Measurements from ENCODE around the gene NEDD4L.

Gene NEDD4L

DNA sequence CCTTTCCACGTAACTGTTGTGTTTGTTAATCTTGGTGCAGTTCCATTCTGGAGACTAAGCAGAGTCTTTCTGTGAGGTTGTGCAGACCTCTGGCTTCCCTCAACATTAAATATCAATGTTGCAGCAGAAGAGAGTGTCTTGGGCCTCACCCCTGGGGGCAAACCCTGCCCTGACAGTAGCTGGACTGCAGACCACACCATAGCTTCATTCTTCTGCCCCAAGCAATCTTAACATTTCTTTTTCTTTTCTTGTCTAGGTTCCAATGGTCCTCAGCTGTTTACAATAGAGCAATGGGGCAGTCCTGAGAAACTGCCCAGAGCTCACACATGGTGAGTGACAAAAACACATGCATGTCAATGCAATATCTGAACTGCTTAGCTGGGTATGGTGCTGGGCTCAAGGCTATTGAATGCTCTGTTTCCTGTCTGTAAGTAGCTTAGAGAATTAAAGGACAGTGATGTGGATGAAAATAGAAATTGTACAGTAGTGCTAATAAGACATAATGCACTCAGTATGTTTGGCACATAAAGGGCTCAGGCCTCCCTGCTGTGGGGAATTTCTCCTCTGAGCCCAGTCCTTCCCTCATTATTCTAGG is 347.3 kb downstream of the NEDD4L start:
- no peak for DNase-seq

DNA sequence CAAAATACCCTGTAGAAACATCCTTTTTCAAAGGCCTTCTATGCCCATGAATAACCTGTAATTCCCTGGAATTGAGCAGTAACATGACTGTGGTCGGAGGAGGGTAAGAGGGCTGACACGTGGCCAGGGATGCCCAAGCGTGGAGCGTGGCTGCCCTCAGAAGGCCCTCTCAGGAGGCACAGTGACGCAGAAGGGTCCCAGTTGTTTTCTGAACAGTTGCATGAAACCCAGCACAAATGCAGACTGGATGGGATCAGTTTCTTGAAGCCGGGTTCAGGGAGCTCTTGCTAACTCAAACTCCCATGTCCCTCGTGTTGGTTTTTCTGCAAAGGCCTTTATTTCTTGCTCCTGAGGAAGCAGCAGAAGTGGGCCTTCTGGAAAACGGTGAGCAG is 347.9 kb downstream of the NEDD4L start:
- no peak for DNase-seq

DNA sequence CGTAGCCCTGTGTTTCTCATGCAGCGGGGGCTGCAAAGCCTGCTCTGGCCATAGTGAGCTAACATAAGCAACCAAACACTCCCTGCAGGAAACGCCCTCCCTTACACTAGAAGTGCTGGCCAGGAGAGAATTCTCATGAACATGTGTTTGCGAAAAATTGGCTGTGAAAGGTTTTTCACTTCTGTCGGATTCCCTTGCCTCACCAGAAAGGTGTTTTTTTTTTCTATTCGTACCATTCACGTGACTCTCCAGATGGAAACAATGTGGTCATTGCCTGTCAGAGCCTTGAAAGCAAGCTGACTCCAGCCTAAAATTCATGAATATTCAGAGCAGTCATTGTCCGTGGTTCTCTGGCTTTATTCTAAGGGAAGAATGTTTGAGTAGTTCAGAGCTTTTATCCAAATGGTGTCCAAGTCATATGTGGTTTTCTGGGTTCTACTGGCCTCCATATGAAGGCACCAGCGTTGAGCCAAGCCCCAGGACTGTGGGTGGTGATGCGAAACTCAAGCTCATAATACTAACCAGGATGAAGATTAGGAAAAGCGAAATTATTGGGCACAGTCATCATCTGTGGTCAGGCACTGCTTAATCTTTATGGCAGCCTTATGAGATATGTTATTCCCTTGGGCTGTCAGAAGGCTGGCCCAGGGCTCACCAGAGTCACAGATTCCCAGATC is 348.4 kb downstream of the NEDD4L start:
- no peak for DNase-seq

DNA sequence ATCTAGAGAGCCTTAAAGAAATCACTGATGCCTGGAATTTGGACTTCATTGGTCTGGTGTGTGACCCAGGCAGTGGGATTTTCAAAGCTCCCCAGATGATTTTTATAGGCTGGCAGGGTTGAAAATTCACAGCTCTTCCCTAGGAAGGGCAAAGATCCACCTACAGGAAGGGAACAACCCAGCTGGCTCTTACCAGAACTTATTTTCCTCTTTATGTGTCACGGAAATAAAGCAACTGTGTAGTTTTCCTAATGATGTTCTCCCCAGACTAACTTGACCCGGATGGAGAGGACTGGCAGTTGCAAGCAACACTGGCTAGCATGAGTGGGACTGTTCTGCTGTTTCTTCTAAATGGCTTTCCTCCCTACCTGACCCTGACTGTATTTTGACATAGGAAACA is 349.3 kb downstream of the NEDD4L start:
- DNase-seq: no peak

DNA sequence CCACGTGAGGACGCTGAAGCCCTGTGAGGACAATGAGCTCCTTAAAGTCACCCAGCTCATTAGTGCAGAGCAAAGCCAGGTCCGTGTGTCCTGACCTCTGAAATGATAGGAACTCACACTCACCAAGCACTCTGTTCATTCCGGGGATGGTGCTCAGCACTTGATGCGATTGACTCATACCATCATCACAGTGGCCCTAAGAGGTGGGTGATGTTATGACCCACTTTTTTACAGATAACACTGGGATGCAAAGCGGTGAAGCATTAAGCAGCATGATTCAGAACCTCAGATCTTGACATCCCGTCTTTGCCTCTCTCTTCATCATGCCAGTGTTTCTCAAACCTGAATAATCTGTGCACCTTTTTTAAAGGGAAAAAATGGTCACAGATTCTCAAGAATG is 350.0 kb downstream of the NEDD4L start:
- DNase-seq: no peak

DNA sequence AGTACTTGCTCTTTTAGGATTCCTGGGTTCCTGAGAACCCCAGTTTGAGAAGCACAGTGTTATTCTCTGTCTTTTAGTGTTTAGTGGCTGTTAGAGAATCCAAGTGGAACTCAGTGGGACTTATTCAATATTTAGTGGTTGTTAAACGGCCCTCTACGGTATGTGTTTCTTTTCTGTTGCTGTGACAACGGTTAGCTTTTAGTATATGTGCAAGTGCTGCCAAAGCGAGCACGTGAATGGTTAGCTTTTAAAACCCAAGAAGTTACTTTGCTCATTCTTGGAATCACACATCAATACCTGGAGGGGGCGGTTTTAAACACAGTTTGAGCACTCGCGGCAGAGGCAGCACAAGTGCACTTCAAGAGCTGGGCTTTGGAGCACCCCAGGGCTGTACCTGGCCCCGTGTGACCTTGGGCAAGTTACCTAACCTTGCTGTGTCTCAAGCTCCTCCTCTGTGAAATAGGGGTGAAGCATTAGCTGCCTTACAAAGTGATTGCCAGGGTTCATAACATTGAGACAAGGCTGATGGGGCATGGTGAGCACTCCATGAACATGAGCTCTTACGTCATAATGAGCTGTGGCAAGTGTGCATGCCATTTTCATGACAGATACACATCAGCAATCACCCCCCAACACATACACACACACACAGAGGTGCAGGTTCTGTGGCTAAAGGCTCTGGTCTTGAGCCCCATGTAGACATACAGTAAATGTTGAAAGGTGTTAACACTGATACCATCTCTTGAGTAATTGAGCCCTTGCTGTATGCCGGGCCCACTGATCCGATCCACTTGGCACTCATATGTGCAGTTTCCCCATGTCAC is 350.8 kb downstream of the NEDD4L start:
- DNase-seq: no peak

DNA sequence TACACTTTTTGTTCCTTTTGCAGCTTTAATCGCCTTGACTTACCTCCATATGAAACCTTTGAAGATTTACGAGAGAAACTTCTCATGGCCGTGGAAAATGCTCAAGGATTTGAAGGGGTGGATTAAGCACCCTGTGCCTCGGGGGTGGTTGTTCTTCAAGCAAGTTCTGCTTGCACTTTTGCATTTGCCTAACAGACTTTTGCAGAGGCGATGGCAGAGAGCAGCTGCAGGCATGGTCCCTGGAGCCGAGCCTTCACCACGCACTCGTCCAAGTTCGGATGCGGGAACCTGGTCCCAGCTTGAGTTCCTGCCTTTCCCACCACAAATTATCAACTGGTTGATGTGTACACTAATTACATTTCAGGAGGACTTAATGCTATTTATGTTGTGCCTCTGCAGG is 352.1 kb downstream of the NEDD4L start:
- no peak for DNase-seq

DNA sequence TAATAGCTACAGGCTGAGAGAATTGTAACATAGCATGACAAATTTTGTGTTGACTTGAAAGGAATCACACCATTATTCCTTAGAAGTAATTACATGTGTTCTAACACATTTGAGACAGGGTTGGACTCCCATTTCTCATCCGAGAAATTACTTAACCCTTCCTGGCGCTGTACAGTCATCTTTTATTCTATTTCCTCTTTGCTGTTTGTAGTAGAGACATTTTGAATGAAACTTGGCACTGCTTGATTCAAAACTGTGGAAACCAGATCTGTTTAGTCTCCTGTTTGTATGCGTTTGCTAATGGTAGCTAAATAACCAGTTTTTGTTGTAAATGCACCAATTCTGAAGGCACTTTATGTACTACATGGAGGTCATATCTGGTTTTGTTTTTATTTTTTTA is 352.9 kb downstream of the NEDD4L start:
- DNase-seq: no peak

DNA sequence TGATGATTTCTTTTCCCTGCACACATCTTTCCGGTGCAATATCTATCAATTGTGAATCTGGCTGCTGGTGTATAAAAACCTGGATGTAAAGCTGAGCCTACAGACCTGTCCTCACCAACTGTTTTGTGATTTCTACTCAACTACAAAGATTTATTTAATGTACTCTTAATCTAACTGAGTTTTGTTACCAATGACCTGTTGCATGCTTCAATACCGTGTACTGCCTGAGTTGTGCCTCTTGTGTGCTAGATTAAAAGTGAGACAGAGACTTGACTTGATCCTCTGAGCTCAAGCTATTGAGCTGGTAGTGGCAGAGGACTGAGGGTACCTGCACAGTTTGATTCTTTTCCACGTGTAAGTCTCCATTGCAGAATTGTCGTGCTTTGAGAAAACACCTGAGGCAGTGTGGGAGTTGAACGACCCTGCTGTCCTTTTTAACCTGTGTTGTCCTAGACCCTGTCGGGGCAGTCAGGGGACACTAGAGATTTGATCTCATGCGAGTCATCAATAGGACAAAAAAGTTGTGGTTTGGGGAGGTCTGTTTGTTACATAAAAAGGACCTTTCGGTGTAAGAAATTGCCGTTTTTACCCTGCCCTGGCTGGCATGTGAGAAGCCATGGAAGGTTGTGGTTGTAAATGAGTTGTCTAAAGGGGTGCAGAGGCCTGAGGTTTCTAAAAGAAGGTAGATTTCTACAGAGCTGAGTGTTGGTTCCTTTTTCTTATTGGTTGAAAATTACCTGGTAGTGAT is 353.5 kb downstream of the NEDD4L start:
- DNase-seq: no peak

DNA sequence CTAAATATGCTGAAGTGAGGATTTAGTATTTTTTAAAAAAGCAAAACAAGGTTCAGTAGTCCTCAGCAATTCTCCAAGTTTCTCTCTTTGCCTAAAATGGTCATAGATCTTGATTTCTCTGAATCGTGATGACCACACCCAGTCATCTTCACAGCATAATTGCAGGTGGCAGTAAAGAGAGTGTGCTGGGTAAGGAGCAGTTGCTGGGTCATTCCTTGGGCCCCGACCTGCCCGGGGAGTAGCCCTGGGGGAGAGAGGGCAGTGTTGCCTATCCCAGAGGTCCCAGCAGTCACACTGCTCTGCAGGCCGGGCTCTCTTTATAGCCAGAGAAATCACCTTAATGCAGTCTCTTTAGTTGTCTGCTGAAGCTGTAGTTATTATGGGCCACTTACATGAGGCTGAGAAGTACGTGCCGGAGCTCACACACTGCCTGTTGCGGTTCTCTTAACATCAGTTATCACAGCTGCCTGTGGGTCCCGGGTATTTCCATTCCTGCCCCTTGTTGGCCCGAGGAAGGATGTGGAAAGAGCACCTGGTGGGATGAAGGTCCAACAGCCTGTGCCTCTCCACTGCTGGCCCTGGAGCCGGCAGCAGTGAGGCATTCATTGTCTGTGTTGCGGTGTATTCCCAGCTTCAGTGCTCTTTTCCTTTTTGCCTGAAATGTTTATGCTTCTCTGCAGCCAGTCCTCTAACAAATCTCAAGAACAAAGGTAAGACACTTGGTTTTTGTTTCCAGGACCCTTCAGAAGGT is 354.8 kb downstream of the NEDD4L start:
- DNase-seq: no peak

DNA sequence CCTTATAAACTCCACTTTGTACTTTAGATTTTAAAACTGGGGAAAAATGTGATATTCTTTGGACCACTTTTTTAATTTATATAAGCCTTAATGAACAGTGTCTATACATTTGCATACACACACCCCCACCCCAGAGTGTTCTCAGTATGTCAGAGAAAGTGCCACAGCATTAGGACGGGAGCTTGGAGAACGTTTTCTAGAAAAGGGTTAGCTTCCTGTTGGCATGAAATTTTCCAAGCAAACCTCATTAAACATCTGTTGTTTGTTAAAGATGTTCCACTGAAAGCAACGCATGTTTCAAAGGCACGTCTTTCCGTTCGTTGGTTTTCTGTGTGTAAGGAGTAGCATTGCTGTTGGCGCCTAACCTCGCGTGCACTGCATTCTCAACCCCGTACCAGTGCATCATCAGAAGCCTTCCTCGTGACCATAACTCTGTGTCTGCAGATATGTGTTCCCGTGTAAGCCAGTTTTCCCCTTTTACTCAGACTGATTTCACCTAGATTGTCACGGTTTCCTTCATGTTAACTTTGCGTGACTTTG is 356.4 kb downstream of the NEDD4L start:
- no peak for DNase-seq

DNA sequence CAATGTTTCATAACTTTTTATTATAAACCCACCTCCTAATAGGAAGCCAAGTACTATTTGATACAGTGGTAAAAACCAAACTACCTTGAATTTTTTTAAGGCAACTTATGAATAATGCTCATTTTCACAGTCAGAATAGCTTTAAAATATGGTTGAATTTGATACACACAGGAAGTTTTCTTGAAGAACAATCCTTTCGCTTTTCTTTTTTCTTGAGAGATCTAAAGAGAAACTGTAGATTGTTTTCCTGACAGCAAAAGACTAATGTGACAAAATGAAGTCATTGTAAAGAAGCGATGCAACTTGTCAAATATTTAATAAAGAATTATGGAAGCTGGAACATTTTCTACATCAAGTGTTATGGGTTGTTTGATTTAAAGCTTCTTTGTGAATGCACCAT is 357.2 kb downstream of the NEDD4L start:
- DNase-seq: no peak

DNA sequence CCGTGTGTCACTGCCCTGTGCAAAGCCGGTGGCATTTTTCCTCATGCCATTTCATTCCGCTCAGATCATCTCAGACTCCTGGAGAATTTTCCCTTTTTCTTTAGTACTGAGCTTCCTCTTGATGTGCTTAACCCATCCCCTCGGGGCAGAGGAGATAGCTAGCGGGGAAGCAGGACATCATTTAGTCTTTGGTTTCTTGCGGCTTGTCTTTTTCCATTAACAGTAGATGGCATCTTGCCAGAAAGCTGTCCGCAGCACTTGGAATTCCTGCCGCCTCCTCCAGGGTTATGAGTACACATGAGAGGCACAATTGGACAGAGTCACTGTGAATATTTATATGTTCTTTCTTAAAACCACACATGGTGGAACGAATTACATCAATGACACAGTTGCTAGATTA is 358.2 kb downstream of the NEDD4L start:
- no peak for DNase-seq

DNA sequence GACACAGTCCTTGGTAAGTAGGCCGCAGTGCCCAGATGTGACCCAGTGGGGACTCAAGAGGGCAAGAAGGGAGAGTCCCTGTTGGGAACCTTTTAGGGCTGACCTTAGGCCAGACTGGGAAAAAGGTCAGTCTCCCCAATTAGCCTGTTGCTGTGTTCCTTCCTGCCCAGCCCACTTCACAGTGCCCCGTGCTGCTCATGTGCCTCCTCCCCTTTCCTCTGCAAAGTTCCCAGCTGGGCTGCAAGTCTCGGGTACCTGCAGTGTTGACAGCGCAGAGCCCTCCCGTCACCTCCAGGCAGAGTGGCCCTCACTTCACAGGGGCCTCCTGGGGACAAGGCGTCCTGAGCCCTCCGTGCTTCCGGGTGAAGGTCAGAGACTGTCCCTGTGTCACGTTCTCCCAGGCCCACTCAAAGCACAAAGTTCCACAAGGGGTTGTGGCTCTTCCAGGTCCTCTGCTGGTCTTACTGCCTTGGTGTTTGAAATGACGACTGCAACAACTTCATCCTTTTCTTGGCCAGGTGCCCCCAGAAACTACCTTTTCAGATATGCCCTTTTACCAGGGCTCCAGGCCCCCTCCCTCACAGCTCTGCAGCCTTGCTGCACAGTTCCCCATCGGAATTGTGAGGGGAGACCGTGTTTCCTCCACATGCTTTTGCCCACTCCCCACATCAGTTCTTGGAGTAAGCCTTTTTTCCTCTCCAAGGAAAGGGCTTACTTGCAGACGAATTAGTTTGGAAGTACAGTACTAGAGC is 359.1 kb downstream of the NEDD4L start:
- no peak for DNase-seq

DNA sequence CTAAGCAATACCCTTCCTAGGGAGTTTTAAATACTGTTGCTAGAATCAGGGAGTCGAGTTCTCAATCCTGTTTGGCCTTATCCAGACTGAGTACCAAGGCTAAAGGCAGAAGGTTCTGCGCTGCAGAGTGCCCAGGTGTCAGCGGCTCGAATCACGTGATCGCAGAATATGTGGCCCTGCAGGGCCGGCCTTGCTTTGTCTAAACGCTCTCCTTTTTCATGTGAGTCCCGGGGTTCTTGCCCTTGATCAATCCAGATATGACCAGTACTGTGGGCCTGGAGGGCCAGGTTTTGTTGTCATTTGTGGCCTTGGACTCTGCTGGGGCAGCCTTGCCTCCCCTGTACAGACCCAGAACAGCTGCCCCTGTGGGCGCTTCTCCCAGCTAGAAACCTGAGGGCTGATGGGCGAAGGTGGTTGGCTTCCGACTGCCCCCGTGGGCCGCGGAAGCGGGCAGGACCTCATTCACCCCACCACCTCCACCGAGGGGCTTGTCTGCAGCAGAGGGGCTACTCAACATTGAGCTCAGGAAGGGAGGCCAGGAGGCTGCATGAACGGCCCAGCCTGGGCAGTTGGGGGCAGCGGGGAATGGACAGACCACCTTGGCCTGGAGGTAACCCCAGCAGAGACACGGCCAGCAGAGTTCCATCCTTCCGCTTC is 359.9 kb downstream of the NEDD4L start:
- no peak for DNase-seq

DNA sequence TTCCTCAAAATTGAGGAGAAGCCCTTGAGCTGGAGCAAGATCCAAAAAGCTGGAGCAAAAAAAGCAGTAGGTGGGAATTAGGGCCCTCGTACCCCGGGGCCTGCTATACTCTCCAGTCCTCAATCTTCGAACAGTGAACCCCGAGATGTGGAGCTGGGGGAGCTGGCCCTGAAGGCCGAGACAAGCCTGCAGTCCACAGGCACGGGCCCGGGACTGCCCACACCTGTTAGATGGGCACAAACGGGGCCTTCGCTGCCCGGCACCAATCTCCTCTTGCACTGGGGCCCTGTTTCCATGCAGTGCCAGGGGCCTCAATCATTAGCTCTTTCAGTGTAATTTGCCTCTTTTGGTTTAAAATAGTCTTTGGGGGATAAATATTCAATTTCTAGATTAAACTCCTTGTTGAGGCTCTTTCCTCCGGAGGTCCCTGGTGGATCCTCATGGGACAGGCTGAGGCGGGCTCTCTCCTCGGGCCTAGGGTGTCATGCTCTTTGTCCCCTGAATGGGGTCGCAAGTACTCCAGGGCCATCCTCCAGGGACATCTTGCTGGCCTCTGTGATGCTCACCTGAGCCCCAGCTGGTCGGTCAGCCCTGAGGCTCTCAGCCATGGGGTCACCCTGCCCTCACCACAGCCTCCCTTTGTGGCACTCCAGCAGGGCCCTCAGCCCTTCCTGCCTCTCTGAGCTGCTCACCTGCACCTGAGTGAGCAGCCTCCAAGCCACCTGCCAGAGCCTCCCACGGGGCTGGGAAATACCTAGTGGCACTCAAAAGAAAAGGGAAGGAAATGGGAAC is 361.3 kb downstream of the NEDD4L start:
- no peak for DNase-seq

DNA sequence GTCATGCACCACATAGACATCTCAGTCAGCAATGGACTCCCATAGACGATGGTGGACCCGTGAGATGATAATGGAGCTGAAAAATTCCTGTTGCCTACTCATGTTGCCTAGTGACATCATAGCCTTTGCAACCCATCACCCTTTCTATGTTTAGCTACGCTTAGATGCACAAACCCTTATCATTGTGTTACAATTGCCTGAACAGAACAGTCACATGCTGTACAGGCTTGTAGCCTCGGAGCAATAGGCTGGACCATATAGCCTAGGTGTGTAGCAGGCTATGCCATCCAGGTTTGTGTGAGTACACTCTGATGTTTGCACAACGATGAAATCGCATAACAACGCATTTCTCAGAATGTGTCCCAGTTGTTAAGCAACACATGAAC is 363.2 kb downstream of the NEDD4L start:
- no peak for DNase-seq

DNA sequence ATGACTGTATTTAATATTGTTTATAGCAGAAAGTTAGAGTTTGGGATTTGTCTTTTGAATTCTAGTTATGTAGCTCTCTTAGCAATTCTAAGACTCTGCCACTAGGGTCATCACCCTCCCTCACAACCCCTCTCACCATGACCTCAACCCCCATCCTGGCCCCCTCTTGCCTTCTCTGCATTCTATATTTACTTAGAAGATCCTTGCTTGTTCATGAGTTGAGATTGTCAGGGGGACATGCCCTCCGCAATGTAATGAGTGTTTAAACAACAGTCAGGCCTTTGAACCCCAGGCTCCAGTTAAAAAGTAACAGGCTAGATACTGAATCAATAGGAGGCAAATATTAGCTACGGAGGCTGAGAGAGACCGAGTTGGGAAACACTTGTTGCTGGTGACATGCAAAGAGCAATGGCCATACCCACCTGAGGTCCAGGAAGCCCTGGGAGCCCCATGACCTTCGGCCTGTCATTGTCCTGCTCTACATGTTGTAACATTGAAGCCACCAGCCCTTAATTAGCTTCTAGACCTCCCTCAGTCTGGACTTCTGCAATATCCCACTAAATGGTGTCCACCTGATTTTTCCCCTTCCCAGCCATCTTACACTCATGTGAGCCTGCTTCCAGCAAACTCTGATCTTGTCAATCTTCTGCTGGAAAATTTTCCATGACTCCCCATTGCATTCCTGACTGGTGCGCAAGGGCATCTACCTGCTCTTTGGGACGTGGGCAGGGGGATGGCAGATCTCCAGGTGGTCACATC is 363.8 kb downstream of the NEDD4L start:
- no peak for DNase-seq

DNA sequence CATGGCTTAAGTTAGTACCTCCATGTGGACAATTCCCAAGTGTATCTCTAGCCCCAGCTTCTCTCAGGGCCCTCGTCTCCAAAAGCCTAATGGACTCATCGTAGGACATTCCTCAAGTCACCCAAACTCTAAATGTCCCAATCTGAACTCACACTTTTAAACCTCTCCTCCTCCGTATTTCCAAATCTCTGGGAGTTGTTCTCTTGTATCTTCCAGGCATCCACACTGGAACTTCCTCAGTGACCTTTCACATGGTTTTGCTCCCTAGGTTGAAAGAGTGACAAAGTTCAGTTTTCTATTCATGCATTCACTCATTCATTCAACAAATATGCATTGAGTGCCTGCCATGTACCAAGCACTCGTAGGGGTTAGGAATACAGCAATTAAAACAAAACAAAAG is 364.6 kb downstream of the NEDD4L start:
- no peak for DNase-seq

Data from activated CD4-positive, CD25-positive, alpha-beta regulatory T cell (primary cell).